Inferior parietal cortex (tissue), 1 donor: ENCODE data around the gene OR4C45.
"Not testable (repeated sequence)": the region's sequence is repeated elsewhere in the genome, so short reads cannot be mapped to it uniquely, and the experiment has no call there.

ENCODE experiments used
- DNase-seq: peaks from one replicate; pipeline ENCODE4 v3.0.0-alpha.2; 2016; ENCODE audit errors: extremely low spot score

Gene OR4C45

DNA sequence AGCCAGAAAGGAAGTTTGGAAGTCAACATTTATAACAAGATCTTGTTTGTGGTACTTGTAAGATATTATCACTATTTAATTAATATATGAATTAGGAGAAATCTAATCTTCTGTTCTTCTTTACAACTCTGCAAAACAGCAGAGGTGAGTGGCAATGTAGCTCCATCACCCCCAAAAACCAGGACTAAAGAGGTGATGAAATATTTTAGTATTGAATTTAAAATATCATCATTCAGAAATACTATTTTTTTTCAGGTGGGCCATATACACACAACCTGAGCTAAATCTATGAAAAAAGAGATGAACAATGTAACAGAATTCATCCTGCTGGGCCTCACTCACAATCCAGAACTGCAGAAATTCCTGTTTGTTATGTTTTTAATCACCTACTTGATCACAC, at the start of gene OR4C45:
OR4C45 (plus strand) TSS at position 301 of the 400 bp plus-strand sequence.
- DNase-seq, result no peak

- DNase-seq, result peak; percentile 82
Measured at GRCh38 chr11:49995565-49995964, 37.1 kb upstream of the OR4C45 start.

GRCh38 chr11:50030193-50030592, 2.5 kb upstream of the OR4C45 start:
- DNase-seq, result no peak

DNA sequence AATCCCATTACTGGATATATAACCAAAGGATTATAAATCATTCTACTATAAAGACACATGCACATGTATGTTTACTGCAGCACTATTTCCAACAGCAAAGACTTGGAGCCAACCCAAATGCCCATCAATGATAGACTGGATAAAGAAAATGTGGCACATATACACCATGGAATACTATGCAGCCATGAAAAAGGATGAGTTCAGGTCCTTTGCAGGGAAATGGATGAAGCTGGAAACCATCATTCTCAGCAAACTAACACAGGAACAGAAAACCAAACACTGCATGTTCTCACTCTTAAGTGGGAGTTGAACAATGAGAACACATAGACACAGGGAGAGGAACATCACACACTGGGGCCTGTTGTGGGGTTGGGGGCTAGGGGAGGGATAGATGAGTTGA, 3.6 kb downstream of the OR4C45 start:
- not testable (repeated sequence) for DNase-seq

DNA sequence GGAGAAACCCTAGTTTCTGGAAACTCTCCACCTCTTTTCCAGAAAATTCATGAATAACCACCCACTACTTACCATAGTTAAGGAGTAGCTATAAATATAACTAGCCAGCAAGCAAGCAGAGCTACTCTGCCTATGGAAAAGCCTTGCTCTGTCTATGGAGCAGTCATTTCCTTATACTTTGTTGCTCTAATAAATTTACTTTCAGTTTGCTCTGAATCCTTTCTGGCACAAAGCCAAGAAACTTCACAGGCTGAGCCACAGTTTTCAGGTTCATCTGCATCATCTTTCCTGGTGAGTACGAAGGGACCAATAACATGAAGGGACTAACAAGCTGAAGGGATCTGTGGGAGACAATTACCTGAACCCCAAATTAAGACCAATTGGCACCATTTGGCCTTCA, 4.6 kb downstream of the OR4C45 start:
- DNase-seq, result no peak

- DNase-seq, result no peak
Measured at GRCh38 chr11:50044647-50045046, 12.0 kb downstream of the OR4C45 start.

- not testable (repeated sequence) for DNase-seq
Measured at GRCh38 chr11:50063056-50063455, 30.4 kb downstream of the OR4C45 start.

GRCh38 chr11:50070389-50070788, 37.7 kb downstream of the OR4C45 start:
- no peak for DNase-seq

DNA sequence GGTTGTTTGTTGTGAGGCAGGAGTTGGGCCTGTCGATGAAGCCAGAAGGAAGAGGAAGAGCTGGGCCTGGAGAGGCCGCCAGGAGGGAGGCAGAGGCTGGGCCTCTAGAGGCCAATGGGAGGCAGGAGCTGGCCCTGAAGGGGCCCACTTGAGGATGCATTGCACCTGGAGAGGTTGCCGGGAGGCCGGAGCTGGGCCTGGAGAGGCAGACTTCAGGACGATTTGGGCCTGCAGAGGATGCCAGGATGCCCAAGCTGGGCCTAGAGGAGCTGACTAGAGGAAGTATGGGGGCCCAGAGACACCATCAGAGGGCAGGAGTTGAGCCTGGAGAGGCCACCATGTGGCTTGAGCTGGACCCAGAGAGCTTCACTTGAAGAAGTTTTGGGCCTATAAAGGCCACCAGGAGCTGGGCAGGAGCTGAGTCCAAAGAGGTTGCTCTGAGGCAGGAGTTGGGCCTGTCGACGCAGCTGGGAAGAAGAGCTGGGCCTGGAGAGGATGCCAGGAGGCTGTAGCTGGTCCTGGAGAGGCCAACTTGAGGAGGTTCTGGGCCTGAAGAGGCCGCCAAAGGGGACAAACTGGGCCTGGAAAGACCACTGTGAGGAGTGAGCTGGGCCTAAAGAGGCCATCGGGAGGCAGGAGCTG, 39.0 kb downstream of the OR4C45 start:
- DNase-seq, result no peak

DNA sequence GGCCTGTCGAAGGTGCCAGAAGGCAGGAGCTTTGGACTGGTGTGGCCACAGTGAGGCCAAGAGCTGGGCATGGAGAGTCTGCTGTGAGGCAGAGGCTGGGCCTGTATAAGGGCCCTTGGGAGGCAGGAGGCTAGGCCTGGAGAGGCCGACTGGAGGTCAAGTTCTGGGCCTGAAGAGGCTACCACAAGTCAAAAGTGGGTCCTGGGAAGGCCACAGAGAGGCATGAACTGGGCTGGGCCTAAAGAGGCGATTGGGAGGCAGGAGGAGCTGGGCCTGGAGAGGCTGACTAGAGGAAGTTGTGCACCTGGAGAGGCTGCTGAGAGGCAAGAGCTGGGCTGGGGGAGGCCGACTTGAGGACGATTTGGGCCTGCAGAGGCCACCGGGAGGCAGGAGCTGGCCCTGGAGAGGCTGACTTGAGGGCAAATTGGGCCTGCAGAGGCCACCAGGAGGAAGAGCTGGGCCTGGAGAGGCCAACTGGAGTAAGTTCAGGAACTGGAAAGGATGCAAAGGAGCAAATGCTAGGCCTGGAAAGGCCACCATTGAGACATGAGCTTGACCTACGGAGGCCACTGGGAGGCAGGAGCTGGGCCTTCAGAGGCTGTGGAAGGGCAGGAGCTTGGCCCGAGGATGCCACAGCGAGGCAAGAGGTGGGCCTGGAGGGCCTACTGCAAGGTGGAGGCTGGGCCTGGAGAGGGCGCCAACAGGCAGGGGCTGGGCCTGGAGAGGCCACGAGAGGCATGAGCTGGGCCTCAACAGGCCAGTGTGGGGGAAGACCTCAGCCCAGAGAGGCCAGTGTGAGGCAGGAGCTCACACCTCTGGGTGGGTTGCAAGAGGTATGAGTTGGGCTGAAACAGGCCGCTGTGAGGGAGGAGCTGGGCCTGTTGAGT, 39.8 kb downstream of the OR4C45 start:
- DNase-seq, result no peak

GRCh38 chr11:50073113-50074105, 40.7 kb downstream of the OR4C45 start:
- DNase-seq, result no peak

DNA sequence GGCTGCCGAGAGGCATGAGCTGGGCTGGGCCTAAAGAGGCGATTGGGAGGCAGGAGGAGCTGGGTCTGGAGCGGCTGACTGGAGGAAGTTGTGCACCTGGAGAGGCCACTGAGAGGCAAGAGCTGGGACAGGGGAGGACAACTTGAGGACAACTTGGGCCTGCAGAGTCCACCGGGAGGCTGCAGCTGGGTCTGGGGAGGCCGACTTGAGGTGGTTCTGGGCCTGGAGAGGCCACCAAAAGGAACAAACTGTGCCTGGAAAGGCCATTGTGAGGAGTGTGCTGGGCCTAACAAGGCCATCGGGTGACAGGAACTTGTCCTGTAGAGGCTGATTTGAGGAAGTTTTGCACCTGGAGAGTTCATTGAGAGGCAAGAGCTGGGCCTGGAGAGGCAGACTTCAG, 41.5 kb downstream of the OR4C45 start:
- DNase-seq, result no peak

DNA sequence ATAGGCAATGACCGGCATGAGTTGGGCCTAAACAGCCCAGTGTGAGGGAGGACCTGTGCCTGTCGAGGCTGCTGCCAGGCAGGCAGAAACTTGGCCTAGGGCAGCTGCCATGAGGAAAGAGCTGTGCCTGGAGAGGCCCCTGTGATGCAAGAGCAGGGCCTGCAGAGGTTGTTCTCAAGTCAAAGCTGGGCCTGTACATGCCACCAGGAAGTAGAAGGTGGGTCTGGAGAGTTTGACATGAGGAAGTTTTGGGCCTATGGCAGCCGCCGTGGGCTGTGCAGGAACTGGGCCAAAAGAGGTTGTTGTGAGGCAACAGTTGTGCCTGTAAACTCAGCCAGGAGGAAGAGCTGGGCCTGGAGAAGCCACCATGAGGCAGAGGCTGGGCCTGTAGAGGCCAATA, 43.2 kb downstream of the OR4C45 start:
- no peak for DNase-seq

DNA sequence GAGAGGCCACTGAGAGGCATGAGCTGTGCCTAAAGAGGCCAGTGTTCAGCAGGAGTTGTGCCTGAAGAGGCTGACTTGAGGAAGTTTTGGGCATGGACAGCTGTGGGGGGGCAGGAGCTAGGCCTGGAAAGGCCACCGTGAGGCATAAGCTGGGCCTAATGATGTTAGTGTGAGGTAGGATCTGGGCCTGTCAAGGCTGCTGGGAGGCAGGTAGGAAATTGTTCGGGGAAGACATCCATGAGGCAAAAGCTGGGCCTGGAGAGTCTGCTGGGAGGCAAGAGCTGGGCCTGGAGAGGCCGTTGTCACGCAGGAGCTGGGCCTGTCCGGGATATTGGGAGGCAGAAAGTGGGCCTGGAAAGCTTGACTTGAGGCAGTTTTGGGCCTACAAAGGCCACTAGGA, 44.9 kb downstream of the OR4C45 start:
- DNase-seq, result no peak

- DNase-seq, result no peak
Measured at GRCh38 chr11:50078001-50078400, 45.3 kb downstream of the OR4C45 start.

DNA sequence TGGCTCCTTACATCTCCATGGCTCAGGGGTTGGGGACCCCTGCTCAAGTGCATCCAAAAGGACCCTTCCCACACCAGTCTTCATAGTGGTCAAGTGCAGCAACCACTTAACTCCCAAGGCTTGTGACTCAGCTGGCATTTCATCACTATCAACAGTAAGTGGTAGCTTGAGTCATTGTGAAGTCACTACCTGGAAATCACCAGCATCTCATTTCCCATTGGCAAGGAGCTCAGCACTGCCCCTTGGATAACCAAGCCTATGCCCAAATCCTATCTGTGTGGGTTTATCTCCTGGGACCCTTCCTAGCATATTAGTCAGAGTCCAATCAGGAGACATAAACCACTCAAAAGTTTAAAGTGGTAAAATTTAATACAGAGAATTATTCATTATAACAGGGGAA, 46.3 kb downstream of the OR4C45 start:
- DNase-seq, result not testable (repeated sequence)

DNA sequence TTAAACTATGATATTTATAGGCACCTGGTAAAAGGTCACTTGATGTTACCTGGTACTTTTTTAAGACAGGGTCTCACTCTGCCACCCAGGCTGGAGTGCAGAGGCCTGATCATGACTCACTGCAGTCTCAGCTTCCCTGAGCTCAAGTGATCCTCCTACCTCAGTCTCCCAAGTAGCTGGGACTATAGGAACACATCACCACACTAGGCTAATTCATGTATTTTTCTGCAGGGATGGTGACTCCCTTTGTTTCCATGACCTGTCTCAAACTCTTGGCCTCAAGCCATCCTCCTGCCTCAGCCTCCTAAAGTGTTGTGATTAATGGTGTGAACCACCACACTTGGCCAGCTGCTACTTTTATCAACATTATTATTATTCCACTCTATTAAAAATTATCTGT, 47.6 kb downstream of the OR4C45 start:
- no peak for DNase-seq
